Liver (tissue), 9 donors: ENCODE measurements around the gene C10orf105. TPM values are rescaled to one million over a fixed set of nuclear protein-coding genes. Genes with fewer than 3 reads are reported as not detected.

Experiments
- DNase-seq: peaks from one replicate; pipeline ENCODE4 v3.0.0-alpha.2; 2017; ENCODE audit warnings: low spot score
- H3K27ac ChIP-seq, 2 donors: one replicate each; pipeline ENCODE4 v1.7.0; 2013; ENCODE audit warnings: inconsistent platforms in 2 of 2, low read length in 2 of 2, control low read depth in 1 of 2, low read depth in 1 of 2, mild to moderate bottlenecking in 1 of 2
- H3K27me3 ChIP-seq, 4 donors: one replicate each; pipeline versions ENCODE4 v1.6.1 to v1.7.0; 2013; ENCODE audit warnings: low read length in 3 of 4, inconsistent platforms in 1 of 4, mild to moderate bottlenecking in 1 of 4, moderate library complexity in 1 of 4; ENCODE audit not compliant: control insufficient read depth in 4 of 4, insufficient read depth in 4 of 4
- H3K36me3 ChIP-seq, 4 donors: one replicate each; pipeline versions ENCODE4 v1.6.1 to v1.7.0; 2013; ENCODE audit warnings: low read length in 3 of 4, mild to moderate bottlenecking in 3 of 4, low read depth in 1 of 4, moderate library complexity in 1 of 4; ENCODE audit not compliant: control insufficient read depth in 4 of 4, insufficient read depth in 3 of 4
- H3K4me1 ChIP-seq, 4 donors: one replicate each; pipeline versions ENCODE4 v1.6.1 to v1.7.0; 2013; ENCODE audit warnings: low read length in 3 of 4, mild to moderate bottlenecking in 3 of 4, moderate library complexity in 1 of 4; ENCODE audit not compliant: control insufficient read depth in 4 of 4, insufficient read depth in 4 of 4
- H3K4me3 ChIP-seq, 3 donors: one replicate each; pipeline versions ENCODE4 v1.6.1 to v1.7.0; 2013; ENCODE audit warnings: low read length in 3 of 3, control low read depth in 1 of 3, low read depth in 1 of 3, mild to moderate bottlenecking in 1 of 3
- H3K9ac ChIP-seq, 2 donors: one replicate each; pipeline ENCODE4 v1.7.0; 2013; ENCODE audit warnings: low read length in 2 of 2, mild to moderate bottlenecking in 2 of 2, moderate library complexity in 2 of 2, control low read depth in 1 of 2, low read depth in 1 of 2
- H3K9me3 ChIP-seq, 4 donors: one replicate each; pipeline versions ENCODE4 v1.6.1 to v1.7.0; 2013; ENCODE audit warnings: low read length in 3 of 4; ENCODE audit not compliant: control insufficient read depth in 4 of 4
- ATF3 ChIP-seq: IDR thresholded peaks from 2 replicates; pipeline ENCODE4 v1.6.1; 2016; ENCODE audit warnings: antibody characterized with exemption
- CTCF ChIP-seq: fragments of 150-350 bp; IDR thresholded peaks from 2 replicates; pipeline ENCODE4 v1.5.1; 2017; ENCODE audit warnings: improper control_type of control experiment, low read depth, low read length; ENCODE audit not compliant: missing input control
- EGR1 ChIP-seq, 2 donors: IDR thresholded peaks; 2 replicates each; pipeline ENCODE4 v1.6.1; 2016 to 2018; ENCODE audit warnings: antibody characterized with exemption in 2 of 2, low read depth in 2 of 2
- FOXA1 ChIP-seq: IDR thresholded peaks from 2 replicates; pipeline ENCODE4 v1.6.1; 2016; ENCODE audit warnings: antibody characterized with exemption
- FOXA2 ChIP-seq: IDR thresholded peaks from 2 replicates; pipeline ENCODE4 v1.6.1; 2016; ENCODE audit warnings: antibody characterized with exemption
- GABPA ChIP-seq, 2 donors: IDR thresholded peaks in 1 of 2; conservative IDR thresholded peaks in 1 of 2; 2 replicates each; pipeline ENCODE4 v1.6.1; 2016; ENCODE audit warnings: antibody characterized with exemption in 2 of 2, mild to moderate bottlenecking in 1 of 2, moderate library complexity in 1 of 2
- HNF4A ChIP-seq, 2 donors: conservative IDR thresholded peaks; 2 replicates each; pipeline ENCODE4 v1.6.1; 2016; ENCODE audit warnings: antibody characterized with exemption in 2 of 2, mild to moderate bottlenecking in 2 of 2
- HNF4G ChIP-seq: IDR thresholded peaks from 2 replicates; pipeline ENCODE4 v1.6.1; 2016; ENCODE audit warnings: antibody characterized with exemption
- JUND ChIP-seq, 2 donors: IDR thresholded peaks; 2 replicates each; pipeline ENCODE4 v1.6.1; 2016; ENCODE audit warnings: antibody characterized with exemption in 2 of 2
- NR2F2 ChIP-seq: IDR thresholded peaks from 2 replicates; pipeline ENCODE4 v1.6.1; 2016; ENCODE audit warnings: antibody characterized with exemption
- RAD21 ChIP-seq, 2 donors: IDR thresholded peaks; 2 replicates each; pipeline ENCODE4 v1.6.1; 2016; ENCODE audit warnings: antibody characterized with exemption in 2 of 2, mild to moderate bottlenecking in 2 of 2
- RXRA ChIP-seq, 2 donors: IDR thresholded peaks; 2 replicates each; pipeline ENCODE4 v1.6.1; 2017 to 2018; ENCODE audit warnings: antibody characterized with exemption in 2 of 2, mild to moderate bottlenecking in 1 of 2
- TAF1 ChIP-seq: conservative IDR thresholded peaks from 2 replicates; pipeline ENCODE4 v1.6.1; 2016; ENCODE audit warnings: antibody characterized with exemption, mild to moderate bottlenecking
- ZBTB33 ChIP-seq: IDR thresholded peaks from 2 replicates; pipeline ENCODE4 v1.6.1; 2016; ENCODE audit warnings: antibody characterized with exemption
- WGBS: extraction: QIAGEN DNeasy Blood & Tissue Kit; methylation state at CpG from one replicate; pipeline ENCODE4 v1.1.7; 2013; 5-methylcytosine and 5-hydroxymethylcytosine counted together
- polyA plus RNA-seq, 2 donors: library from polyadenylated mRNA; stranded (reverse) in 1 of 2; unstranded in 1 of 2; fragments of 200-250 nt in 1 of 2; fragments of >200 nt in 1 of 2; fragmentation: Nextera tagmentation in 1 of 2; extraction: Ambion mirVana in 1 of 2; gene quantifications; one replicate each; pipeline versions ENCODE4 v1.2.1 to v1.2.3, GENCODE V29; 2013 to 2015
- total RNA-seq, 2 donors: library from RNA; depleted of rRNA; stranded (reverse); fragments of >200 nt; gene quantifications; one replicate each; pipeline ENCODE4 v1.2.3, GENCODE V29; 2014
- TF ChIP-seq, protein P1 (sequence below): IDR thresholded peaks from 2 replicates; pipeline ENCODE4 v1.6.1; 2016; ENCODE audit warnings: antibody characterized with exemption, mild to moderate bottlenecking
- TF ChIP-seq, protein P2 (sequence below): IDR thresholded peaks from 2 replicates; pipeline ENCODE4 v1.6.1; 2016; ENCODE audit warnings: antibody characterized with exemption
- donor health status: healthy.
- donor health status: healthy.
- donor health status: healthy.
- donor health status: healthy.
- donor health status: healthy.

Gene C10orf105
- total and polyA plus RNA-seq, 4 donors = under 0.01 to 0.07 TPM; not detected in 2

DNA sequence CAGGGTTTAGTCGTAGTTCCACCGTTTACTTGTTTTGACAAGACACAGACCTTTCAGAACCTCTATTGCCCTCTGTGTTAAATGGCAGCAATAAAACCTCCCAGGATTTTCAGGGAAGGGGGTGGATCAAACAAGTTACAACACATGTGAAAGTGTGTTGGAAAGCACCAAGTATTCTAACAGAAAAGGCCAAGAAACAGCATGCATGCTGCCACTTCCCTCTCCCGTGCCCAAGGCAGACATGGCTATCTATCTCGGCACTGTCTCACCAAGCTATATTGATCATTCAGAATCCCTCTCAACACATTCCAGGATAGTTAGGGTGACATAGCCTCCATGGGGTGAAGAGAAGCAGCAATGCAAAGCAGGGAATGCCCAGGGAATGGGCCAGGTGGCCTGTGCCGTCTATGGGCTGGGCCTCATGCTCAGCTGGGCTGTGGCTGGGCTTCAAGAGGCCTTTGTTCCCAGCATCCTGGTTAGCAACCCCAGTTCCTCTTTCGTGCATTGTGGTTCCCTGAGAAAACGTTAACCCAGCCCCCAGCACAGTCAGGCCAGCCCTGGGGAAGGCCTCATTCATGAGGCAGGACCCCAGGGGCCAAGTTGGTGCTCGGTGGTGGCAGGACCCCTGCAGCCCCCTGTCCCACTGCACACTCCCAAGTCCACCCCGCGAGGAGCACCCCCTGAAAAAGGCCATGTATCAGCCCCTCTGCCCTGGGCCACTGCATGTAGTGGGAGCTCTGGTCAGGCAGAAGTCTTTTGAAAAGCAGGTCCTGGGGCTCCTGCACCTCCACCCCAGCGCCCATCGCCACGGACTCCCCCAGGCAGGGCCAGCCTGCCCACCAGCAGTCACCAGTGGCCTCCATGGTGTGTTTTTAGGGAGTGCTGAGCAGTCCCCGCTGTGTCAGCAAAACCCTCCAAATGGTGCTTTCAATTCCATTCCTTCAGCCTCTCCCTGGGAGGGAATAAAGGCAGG is 28.3 kb upstream of the C10orf105 start (continued):
- TF ChIP-seq ATF3 = no peak
- TF ChIP-seq FOXA2 = no peak
- TF ChIP-seq ZBTB33 = no peak
- no peak for TF ChIP-seq HNF4A (conservative IDR thresholded peaks at IDR 0.05)
- no peak for TF ChIP-seq JUND (IDR thresholded peaks at IDR 0.05)
- no peak for TF ChIP-seq TAF1
- no peak for TF ChIP-seq RAD21 (IDR thresholded peaks at IDR 0.05)
- TF ChIP-seq HNF4G = no peak

- Histone ChIP-seq H3K27ac (peak overlapping the region in 1 of 2 donors; percentile 73), H3K9ac (no peak overlapping the region), H3K4me3 (no peak overlapping the region), H3K36me3 (no peaks in the 10 kb centered on the region), H3K27me3 (no peaks in the 10 kb centered on the region), H3K9me3 (no peaks in the 10 kb centered on the region), H3K4me1 (peaks cover 2 to 22% (median 11%) of the 10 kb centered on the region in 4 donors)
- DNase-seq = peak; percentile 72
- WGBS = 82% methylated on average over 2 of the region's 2 CpGs
- TF ChIP-seq HNF4A (conservative IDR thresholded peaks at IDR 0.05) (no peak), FOXA2 (no peak), FOXA1 (no peak), HNF4G (no peak), GABPA (IDR thresholded peaks at IDR 0.05 in 1 of 2, conservative IDR thresholded peaks at IDR 0.05 in 1 of 2) (no peak), ZBTB33 (no peak)
These were observed 27.5 kb upstream of the C10orf105 start for GRCh38 chr10:71747039-71747531.

DNA sequence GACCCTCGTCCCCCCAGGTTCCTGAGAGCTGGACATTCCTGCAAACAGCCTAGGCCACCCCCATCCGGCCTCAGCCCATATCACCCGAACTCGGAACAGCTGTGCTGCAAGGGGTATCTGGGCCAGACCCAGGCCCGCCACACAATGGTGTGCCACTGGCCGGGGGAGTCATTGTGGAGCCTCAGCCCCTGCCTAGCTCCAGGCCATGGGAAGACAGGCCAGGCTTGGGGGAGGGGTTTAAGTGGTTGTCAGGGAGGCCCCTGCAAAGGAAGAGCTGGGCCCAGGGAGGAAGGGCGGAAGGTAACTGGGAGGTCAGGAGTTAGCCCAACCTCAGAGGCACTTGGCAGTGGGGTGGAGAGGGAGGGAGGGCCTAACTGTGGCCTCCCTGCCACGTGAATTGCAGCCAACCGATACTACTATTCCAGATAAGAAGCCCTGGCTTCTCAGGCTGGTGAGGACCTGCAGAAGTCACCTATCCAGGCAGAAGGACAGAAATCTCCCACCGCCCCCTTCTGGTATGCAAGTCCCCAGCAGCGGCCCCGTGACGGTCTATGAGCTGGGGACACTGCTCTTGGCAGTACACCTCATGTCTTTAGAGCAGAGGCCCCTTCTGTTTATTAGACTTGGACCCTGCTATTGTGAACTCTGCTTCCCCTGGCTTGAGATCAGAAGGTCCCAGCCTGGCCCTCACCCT is 26.9 kb upstream of the C10orf105 start:
- no peak overlapping the region for H3K4me3 ChIP-seq
- peak overlapping the region in 1 of 2 donors; percentile 73 for H3K27ac ChIP-seq
- no peaks in the 10 kb centered on the region for H3K9me3 ChIP-seq
- no peaks in the 10 kb centered on the region for H3K27me3 ChIP-seq
- H3K9ac ChIP-seq = no peak overlapping the region
- H3K4me1 ChIP-seq = peaks cover 2 to 17% (median 10%) of the 10 kb centered on the region in 4 donors
- no peaks in the 10 kb centered on the region for H3K36me3 ChIP-seq
- WGBS = 67% methylated on average over 13 of the region's 13 CpGs
- peak; percentile 65 for DNase-seq
- TF ChIP-seq CTCF = no peak
- TF ChIP-seq, protein P1, sequence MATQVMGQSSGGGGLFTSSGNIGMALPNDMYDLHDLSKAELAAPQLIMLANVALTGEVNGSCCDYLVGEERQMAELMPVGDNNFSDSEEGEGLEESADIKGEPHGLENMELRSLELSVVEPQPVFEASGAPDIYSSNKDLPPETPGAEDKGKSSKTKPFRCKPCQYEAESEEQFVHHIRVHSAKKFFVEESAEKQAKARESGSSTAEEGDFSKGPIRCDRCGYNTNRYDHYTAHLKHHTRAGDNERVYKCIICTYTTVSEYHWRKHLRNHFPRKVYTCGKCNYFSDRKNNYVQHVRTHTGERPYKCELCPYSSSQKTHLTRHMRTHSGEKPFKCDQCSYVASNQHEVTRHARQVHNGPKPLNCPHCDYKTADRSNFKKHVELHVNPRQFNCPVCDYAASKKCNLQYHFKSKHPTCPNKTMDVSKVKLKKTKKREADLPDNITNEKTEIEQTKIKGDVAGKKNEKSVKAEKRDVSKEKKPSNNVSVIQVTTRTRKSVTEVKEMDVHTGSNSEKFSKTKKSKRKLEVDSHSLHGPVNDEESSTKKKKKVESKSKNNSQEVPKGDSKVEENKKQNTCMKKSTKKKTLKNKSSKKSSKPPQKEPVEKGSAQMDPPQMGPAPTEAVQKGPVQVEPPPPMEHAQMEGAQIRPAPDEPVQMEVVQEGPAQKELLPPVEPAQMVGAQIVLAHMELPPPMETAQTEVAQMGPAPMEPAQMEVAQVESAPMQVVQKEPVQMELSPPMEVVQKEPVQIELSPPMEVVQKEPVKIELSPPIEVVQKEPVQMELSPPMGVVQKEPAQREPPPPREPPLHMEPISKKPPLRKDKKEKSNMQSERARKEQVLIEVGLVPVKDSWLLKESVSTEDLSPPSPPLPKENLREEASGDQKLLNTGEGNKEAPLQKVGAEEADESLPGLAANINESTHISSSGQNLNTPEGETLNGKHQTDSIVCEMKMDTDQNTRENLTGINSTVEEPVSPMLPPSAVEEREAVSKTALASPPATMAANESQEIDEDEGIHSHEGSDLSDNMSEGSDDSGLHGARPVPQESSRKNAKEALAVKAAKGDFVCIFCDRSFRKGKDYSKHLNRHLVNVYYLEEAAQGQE = no peak
- no peak for TF ChIP-seq ATF3
- TF ChIP-seq RXRA (IDR thresholded peaks at IDR 0.05) = peak in 1 of 2 donors; percentile 2
- TF ChIP-seq FOXA2 = no peak
- TF ChIP-seq NR2F2 = peak; percentile 52
- TF ChIP-seq HNF4A (conservative IDR thresholded peaks at IDR 0.05) = no peak
- no peak for TF ChIP-seq EGR1 (IDR thresholded peaks at IDR 0.05; ENCODE audit: low read depth in 2 of 2)
- peak in 1 of 2 donors; percentile 27 for TF ChIP-seq RAD21 (IDR thresholded peaks at IDR 0.05)
- TF ChIP-seq FOXA1 = no peak
- no peak for TF ChIP-seq JUND (IDR thresholded peaks at IDR 0.05)
- TF ChIP-seq, protein P2, sequence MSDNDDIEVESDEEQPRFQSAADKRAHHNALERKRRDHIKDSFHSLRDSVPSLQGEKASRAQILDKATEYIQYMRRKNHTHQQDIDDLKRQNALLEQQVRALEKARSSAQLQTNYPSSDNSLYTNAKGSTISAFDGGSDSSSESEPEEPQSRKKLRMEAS = no peak
